GM12878 (cell line): ENCODE measurements around the gene AURKA. TPM values are rescaled to one million over a fixed set of nuclear protein-coding genes. Genes with fewer than 3 reads are reported as not detected.

Source experiments
- ATAC-seq: fragments of 200-7000 bp; cut with Tn5 transposase; 3 replicates; pipeline ENCODE4 v1.9.1; 2020; ENCODE audit warnings: mild to moderate bottlenecking, moderate library complexity
- BruUV-seq: library from RNA; stranded (reverse); fragments of 400-500 nt; replicated peaks from 2 replicates; lab custom pipeline; 2021; lab: Mats Ljungman, UMichigan
- CTCF ChIA-PET: fragments of 300-600 bp; sonication (Branson Sonifier 250); formaldehyde crosslinking; extraction: SDS; loops from one replicate; lab custom pipeline; 2021; ENCODE audit warnings: inconsistent platforms; lab: Yijun Ruan, JAX
- POLR2A ChIA-PET: fragments of 350-600 bp; formaldehyde crosslinking; extraction: SDS; loops from one replicate; lab custom pipeline; 2021; ENCODE audit warnings: inconsistent platforms; lab: Charles Lee
- RAD21 ChIA-PET: fragments of 300-600 bp; sonication (Branson Sonifier 250); formaldehyde crosslinking; loops from one replicate; lab custom pipeline; 2023; ENCODE audit warnings: antibody characterized with exemption; ENCODE audit not compliant: unreplicated experiment; lab: Charles Lee
- SMC1A ChIA-PET: fragments of 300-600 bp; sonication (Branson Sonifier 250); formaldehyde crosslinking; loops from one replicate; lab custom pipeline; 2023; ENCODE audit not compliant: unreplicated experiment, uncharacterized antibody; lab: Charles Lee
- DNase-seq: peaks from one replicate; pipeline ENCODE4 v3.0.0-alpha.2; 2011; ENCODE audit warnings: low read depth, low spot score
- FAIRE-seq: peaks from 3 replicates; lab custom pipeline; 2011; peaks lifted over from hg19 to GRCh38; lab: Jason Lieb, UNC
- H2AFZ ChIP-seq: 2 replicates; pipeline ENCODE4 v1.6.0; 2011; ENCODE audit warnings: low read depth, low read length, control low read depth; ENCODE audit not compliant: control insufficient read depth
- H3K27ac ChIP-seq: 2 replicates; pipeline ENCODE4 v1.5.1; 2011; ENCODE audit warnings: control low read depth; ENCODE audit not compliant: control insufficient read depth, insufficient read depth
- H3K27me3 ChIP-seq, 2 experiments: replicated peaks in 1 of 2; 2 replicates each; pipeline versions ENCODE4 v1.6.0 to v1.6.1; 2011; ENCODE audit warnings: low read length in 1 of 2; ENCODE audit not compliant: control insufficient read depth in 2 of 2, insufficient read depth in 2 of 2
- H3K36me3 ChIP-seq, 2 experiments: 2 replicates each; pipeline ENCODE4 v1.5.1; 2011; ENCODE audit warnings: low read length in 1 of 2; ENCODE audit not compliant: control insufficient read depth in 2 of 2, insufficient read depth in 2 of 2
- H3K4me1 ChIP-seq: 2 replicates; pipeline ENCODE4 v1.6.1; 2011; ENCODE audit warnings: mild to moderate bottlenecking, low read length, moderate library complexity, mixed read lengths; ENCODE audit not compliant: control insufficient read depth, insufficient read depth
- H3K4me2 ChIP-seq: 2 replicates; pipeline ENCODE4 v1.6.0; 2011; ENCODE audit warnings: control low read depth; ENCODE audit not compliant: control insufficient read depth, insufficient read depth
- H3K4me3 ChIP-seq: fragments of 200-600 bp; sonication (generic); 2 replicates; pipeline ENCODE4 v1.5.1; 2016
- H3K79me2 ChIP-seq: 2 replicates; pipeline ENCODE4 v1.6.0; 2011; ENCODE audit warnings: low read length; ENCODE audit not compliant: control insufficient read depth, insufficient read depth
- H3K9ac ChIP-seq: 2 replicates; pipeline ENCODE4 v1.8.0; 2011; ENCODE audit warnings: low read length, control low read depth, mixed read lengths; ENCODE audit not compliant: control insufficient read depth, insufficient read depth
- H3K9me3 ChIP-seq: replicated peaks from 3 replicates; pipeline ENCODE4 v1.5.1; 2011; ENCODE audit warnings: mild to moderate bottlenecking, low read length; ENCODE audit not compliant: control insufficient read depth, insufficient read depth
- H4K20me1 ChIP-seq: 2 replicates; pipeline ENCODE4 v1.6.0; 2011; ENCODE audit not compliant: control insufficient read depth, insufficient read depth
- ESRRA ChIP-seq: IDR thresholded peaks from 2 replicates; pipeline ENCODE4 v1.6.1; 2012; ENCODE audit warnings: mild to moderate bottlenecking, low read length, improper control_type of control experiment
- FOXK2 ChIP-seq: fragments of 450-650 bp; IDR thresholded peaks from 2 replicates; pipeline ENCODE4 v1.6.1; 2017; ENCODE audit warnings: mild to moderate bottlenecking, moderate library complexity
- PAX8 ChIP-seq: fragments of 450-650 bp; IDR thresholded peaks from 2 replicates; pipeline ENCODE4 v1.6.1; 2017; ENCODE audit warnings: mild to moderate bottlenecking, moderate library complexity
- RAD21 ChIP-seq: IDR thresholded peaks from 2 replicates; pipeline ENCODE4 v1.6.1; 2011; ENCODE audit warnings: mild to moderate bottlenecking, low read depth, low read length, moderate library complexity; ENCODE audit not compliant: insufficient read depth
- RFX5 ChIP-seq: IDR thresholded peaks from 2 replicates; pipeline ENCODE4 v1.6.1; 2011; ENCODE audit warnings: low read depth, low read length, improper control_type of control experiment
- SMAD5 ChIP-seq: IDR thresholded peaks from 2 replicates; pipeline ENCODE4 v1.6.1; 2016; ENCODE audit warnings: antibody characterized with exemption, low read depth
- SMC3 ChIP-seq: IDR thresholded peaks from 2 replicates; pipeline ENCODE4 v1.6.1; 2011; ENCODE audit warnings: low read length, improper control_type of control experiment, borderline replicate concordance
- TAF1 ChIP-seq: IDR thresholded peaks from 2 replicates; pipeline ENCODE4 v1.6.1; 2011; ENCODE audit warnings: mild to moderate bottlenecking, low read depth, low read length, borderline replicate concordance
- YBX1 ChIP-seq: fragments of 450-650 bp; IDR thresholded peaks from 2 replicates; pipeline ENCODE4 v1.6.1; 2016; ENCODE audit warnings: antibody characterized with exemption
- WGBS: methylation state at CpG from one replicate; pipeline ENCODE4 v1.1.6; 2016; ENCODE audit warnings: low lambda C conversion rate; ENCODE audit not compliant: insufficient replicate concordance, insufficient coverage; ENCODE audit errors: missing lambda C conversion rate; 5-methylcytosine and 5-hydroxymethylcytosine counted together
- in situ Hi-C: fragments of 300-500 bp; cut with MboI; formaldehyde crosslinking; loops from 9 replicates; pipeline ENCODE4 v1.14.3; 2018; ENCODE audit warnings: mixed read lengths
- intact Hi-C: fragments of 100-400 bp; cut with micrococcal nuclease; formaldehyde crosslinking; loops from one replicate; pipeline ENCODE4 v1.14.2; 2022; ENCODE audit not compliant: unreplicated experiment
- polyA plus RNA-seq, 11 experiments: library from polyadenylated mRNA; depleted of rRNA in 4 of 11; unstranded in 6 of 11; stranded (reverse) in 5 of 11; fragments of >200 nt; fragmentation: Nextera tagmentation in 4 of 11; fragmentation: Illumina TruSeq in 1 of 11; extraction: Ambion mirVana in 4 of 11; extraction: Trizol in 1 of 11; gene quantifications; 1 replicate in 1 of 11; 2 replicates in 10 of 11; pipeline versions ENCODE4 v1.2.1 to v1.2.3, GENCODE V29; 2011 to 2016; ENCODE audit warnings: inconsistent platforms in 2 of 11, missing spikeins in 2 of 11, low read depth in 1 of 11
- total RNA-seq, 4 experiments: library from RNA; depleted of rRNA in 3 of 4; stranded (reverse); fragments of >200 nt in 3 of 4; fragmentation: Illumina TruSeq in 1 of 4; extraction: Trizol in 1 of 4; gene quantifications; 2 replicates each; pipeline versions ENCODE4 v1.2.1 to v1.2.3, GENCODE V29; 2013 to 2021
- TF ChIP-seq, protein P1 (sequence below): fragments of 450-650 bp; IDR thresholded peaks from 2 replicates; pipeline ENCODE4 v1.6.1; 2017; ENCODE audit warnings: mild to moderate bottlenecking, moderate library complexity
- TF ChIP-seq, protein P2 (sequence below): IDR thresholded peaks from 2 replicates; pipeline ENCODE4 v1.6.1; 2011; ENCODE audit warnings: low read depth, mild to moderate bottlenecking, low read length, moderate library complexity, borderline replicate concordance; ENCODE audit errors: extremely low read depth

The AURKA gene
- total and polyA plus RNA-seq, 10 of the 15 experiments (the other 5 are each of a cell fraction or from before 2014, with no cell fraction given), result 57.3 to 122 (median 73.4) TPM

DNA sequence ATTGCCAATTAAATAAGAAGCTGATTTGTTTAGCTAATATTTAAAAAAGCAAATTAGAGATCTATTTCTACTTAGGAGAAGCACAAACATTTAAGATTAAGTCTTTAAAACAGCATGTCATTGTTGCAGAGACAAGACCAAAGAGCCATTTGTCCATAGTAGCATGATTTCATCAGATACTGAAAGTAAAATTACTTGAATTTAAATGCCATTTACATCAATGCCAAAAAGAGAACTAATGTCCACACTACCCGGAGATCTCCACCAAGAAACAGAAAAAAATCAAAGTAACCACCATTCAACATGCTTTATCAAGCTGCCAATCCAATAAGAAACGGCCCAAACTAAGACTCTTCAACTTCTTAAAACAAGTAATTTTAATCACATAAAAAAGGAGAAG lies 15.7 kb downstream of the AURKA start:
- no peak for TF ChIP-seq RAD21
- TF ChIP-seq ESRRA, result no peak
- TF ChIP-seq FOXK2, result no peak
- TF ChIP-seq, protein P1, sequence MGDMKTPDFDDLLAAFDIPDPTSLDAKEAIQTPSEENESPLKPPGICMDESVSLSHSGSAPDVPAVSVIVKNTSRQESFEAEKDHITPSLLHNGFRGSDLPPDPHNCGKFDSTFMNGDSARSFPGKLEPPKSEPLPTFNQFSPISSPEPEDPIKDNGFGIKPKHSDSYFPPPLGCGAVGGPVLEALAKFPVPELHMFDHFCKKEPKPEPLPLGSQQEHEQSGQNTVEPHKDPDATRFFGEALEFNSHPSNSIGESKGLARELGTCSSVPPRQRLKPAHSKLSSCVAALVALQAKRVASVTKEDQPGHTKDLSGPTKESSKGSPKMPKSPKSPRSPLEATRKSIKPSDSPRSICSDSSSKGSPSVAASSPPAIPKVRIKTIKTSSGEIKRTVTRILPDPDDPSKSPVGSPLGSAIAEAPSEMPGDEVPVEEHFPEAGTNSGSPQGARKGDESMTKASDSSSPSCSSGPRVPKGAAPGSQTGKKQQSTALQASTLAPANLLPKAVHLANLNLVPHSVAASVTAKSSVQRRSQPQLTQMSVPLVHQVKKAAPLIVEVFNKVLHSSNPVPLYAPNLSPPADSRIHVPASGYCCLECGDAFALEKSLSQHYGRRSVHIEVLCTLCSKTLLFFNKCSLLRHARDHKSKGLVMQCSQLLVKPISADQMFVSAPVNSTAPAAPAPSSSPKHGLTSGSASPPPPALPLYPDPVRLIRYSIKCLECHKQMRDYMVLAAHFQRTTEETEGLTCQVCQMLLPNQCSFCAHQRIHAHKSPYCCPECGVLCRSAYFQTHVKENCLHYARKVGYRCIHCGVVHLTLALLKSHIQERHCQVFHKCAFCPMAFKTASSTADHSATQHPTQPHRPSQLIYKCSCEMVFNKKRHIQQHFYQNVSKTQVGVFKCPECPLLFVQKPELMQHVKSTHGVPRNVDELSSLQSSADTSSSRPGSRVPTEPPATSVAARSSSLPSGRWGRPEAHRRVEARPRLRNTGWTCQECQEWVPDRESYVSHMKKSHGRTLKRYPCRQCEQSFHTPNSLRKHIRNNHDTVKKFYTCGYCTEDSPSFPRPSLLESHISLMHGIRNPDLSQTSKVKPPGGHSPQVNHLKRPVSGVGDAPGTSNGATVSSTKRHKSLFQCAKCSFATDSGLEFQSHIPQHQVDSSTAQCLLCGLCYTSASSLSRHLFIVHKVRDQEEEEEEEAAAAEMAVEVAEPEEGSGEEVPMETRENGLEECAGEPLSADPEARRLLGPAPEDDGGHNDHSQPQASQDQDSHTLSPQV, result no peak
- TF ChIP-seq SMAD5, result no peak
- no peak for TF ChIP-seq PAX8
- no peak for TF ChIP-seq RFX5
- TF ChIP-seq SMC3, result no peak
- TF ChIP-seq TAF1, result no peak
- TF ChIP-seq, protein P2, sequence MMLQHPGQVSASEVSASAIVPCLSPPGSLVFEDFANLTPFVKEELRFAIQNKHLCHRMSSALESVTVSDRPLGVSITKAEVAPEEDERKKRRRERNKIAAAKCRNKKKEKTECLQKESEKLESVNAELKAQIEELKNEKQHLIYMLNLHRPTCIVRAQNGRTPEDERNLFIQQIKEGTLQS, result no peak
- no peak for TF ChIP-seq YBX1
- CTCF ChIA-PET, result interaction anchor here (1.7 kb wide), 1 partner anchor 24 kb away, joined by 4 read pairs; no protein-coding TSS in a partner anchor
- Histone ChIP-seq H3K4me1 (no peaks in the 10 kb centered on the region; the same call in 1 of the 2 replicates), H3K79me2 (peaks cover 9% of the 10 kb centered on the region), H3K36me3 (peaks cover 9 to 44% of the 10 kb centered on the region in 2 experiments), H3K9me3 (no peaks in the 10 kb centered on the region), H3K9ac (no peak overlapping the region), H3K27ac (no peak overlapping the region), H3K4me3 (no peak overlapping the region), H2AFZ (no peak overlapping the region; the same call in 1 of the 2 replicates), H3K4me2 (no peak overlapping the region), H3K27me3 (no peaks in the 10 kb centered on the region), H4K20me1 (no peaks in the 10 kb centered on the region)
- ATAC-seq, result no peak
- no TSS peak for BruUV-seq
- POLR2A ChIA-PET, result interaction anchor here (0.5 to 1.4 kb wide), 2 partner anchors 16 to 211 kb away, joined by 3 to 5 read pairs; partner anchors contain the start of genes AURKA and CSTF1
- no peak for FAIRE-seq
- in situ Hi-C loops, result no loop called here
- RAD21 ChIA-PET, result no interaction called here
- SMC1A ChIA-PET, result interaction anchor here (0.6 to 2.1 kb wide), 6 partner anchors 9 to 1052 kb away, joined by 3 to 10 read pairs (median 4); partner anchors contain the start of gene AURKA
- no peak for DNase-seq
- 63% methylated on average over 2 of the region's 2 CpGs for WGBS
- intact Hi-C loops, result no loop called here
